ENCODE results near the gene ARID3B.

The ARID3B gene

DNA sequence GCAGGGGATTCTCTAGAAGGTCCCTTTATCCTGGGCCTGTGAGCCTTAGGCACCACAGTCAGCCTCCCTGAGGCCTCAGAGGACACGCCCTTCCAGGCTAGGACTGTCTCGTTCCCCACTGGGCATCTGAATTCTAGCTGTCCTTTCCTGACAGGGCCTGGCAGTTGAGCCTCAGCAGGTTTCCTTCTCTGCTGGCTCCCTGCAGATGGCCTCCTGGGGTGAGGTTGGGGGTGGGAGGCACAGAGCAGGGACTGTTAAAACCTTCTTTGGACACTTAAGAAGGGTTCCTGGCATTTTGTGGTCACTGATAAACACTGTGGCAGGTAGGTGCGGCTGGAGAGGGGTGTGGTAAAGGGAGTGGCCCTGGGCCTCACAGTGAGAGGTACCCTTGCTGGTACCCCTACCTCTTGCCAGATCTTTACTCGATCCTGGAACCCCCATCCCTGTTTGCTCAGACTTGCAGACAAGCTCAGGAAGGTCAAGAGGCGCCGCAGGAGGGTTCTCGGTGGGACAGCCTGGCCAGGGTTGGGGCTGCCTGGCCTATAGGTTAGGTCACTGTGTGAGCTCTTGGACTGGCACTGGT, 83.1 kb downstream of the ARID3B start:
- no CpG with 5 or more reads among the region's 7 CpGs for WGBS, 2 donors (ENCODE audit: extremely low coverage in 2 of 2, insufficient read length in 2 of 2, insufficient replicate concordance in 1 of 2)
- no peak overlapping the region for H3K4me3 ChIP-seq (ENCODE audit: low read length in 2 of 2)
- H3K18ac ChIP-seq (ENCODE audit: low read length) = no peak overlapping the region
- H3K27me3 ChIP-seq (ENCODE audit: control insufficient read depth in 3 of 3, insufficient read depth in 3 of 3, low read depth in 1 of 3, low read length in 3 of 3) = no peaks in the 10 kb centered on the region
- H2BK5ac ChIP-seq (ENCODE audit: low read length) = no peak overlapping the region
- no peak overlapping the region for H3K4me2 ChIP-seq (ENCODE audit: insufficient read depth, low read length, poor library complexity, severe bottlenecking)
- H3K36me3 ChIP-seq (replicated peaks in 1 of 2; ENCODE audit: control insufficient read depth in 2 of 2, insufficient read depth in 2 of 2, low read length in 2 of 2) = peaks cover 96 to 100% of the 10 kb centered on the region in 2 donors
- no peak overlapping the region for H3K9ac ChIP-seq (ENCODE audit: low read depth, low read length, poor library complexity)
- H3K4ac ChIP-seq (ENCODE audit: low read length) = no peak overlapping the region
- no peak overlapping the region for H2AFZ ChIP-seq (ENCODE audit: low read length)
- H3K79me1 ChIP-seq (ENCODE audit: low read depth, low read length) = peaks cover 23% of the 10 kb centered on the region
- H2BK12ac ChIP-seq (ENCODE audit: low read length) = no peak overlapping the region
- no peak overlapping the region for H3K27ac ChIP-seq (replicated peaks; ENCODE audit: low read length)
- H2BK15ac ChIP-seq (ENCODE audit: low read length) = no peak overlapping the region
- DNase-seq (ENCODE audit: low spot score) = no peak
- no peak overlapping the region for H4K91ac ChIP-seq (ENCODE audit: low read depth, low read length, poor library complexity)
- no peak overlapping the region for H2BK120ac ChIP-seq (ENCODE audit: low read depth, low read length)
- no peak overlapping the region for H2AK5ac ChIP-seq (ENCODE audit: low read depth, low read length)
- H3K23ac ChIP-seq (ENCODE audit: low read depth, low read length, poor library complexity) = no peak overlapping the region
- H4K8ac ChIP-seq (ENCODE audit: low read depth, low read length) = no peak overlapping the region
- H3K14ac ChIP-seq (ENCODE audit: low read length) = no peak overlapping the region
- H3K9me3 ChIP-seq (replicated peaks in 1 of 2; ENCODE audit: control insufficient read depth in 2 of 2, insufficient read depth in 1 of 2, low read depth in 1 of 2, low read length in 2 of 2) = no peaks in the 10 kb centered on the region
- H3K4me1 ChIP-seq (ENCODE audit: control insufficient read depth in 2 of 2, insufficient read depth in 1 of 2, low read depth in 1 of 2, low read length in 2 of 2) = no peaks in the 10 kb centered on the region

DNA sequence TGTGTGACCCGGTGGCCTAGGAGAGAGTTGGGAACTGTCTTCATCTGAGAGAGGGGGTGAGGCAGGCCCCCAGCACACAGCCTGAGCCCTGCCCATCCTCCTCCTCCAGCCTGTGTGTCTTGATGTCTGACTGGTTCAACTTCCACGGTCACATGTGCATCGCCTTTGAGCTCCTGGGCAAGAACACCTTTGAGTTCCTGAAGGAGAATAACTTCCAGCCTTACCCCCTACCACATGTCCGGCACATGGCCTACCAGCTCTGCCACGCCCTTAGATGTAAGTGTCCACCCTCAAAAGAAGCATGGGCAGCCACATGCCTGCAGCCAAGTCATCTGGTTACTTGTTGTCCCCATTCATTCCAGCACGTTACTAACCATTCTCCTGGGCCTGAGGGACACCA, 84.7 kb downstream of the ARID3B start:
- no peak overlapping the region for H3K4ac ChIP-seq (ENCODE audit: low read length)
- H2BK5ac ChIP-seq (ENCODE audit: low read length) = no peak overlapping the region
- no peaks in the 10 kb centered on the region for H3K4me1 ChIP-seq (ENCODE audit: control insufficient read depth in 2 of 2, insufficient read depth in 1 of 2, low read depth in 1 of 2, low read length in 2 of 2)
- no peak overlapping the region for H3K9ac ChIP-seq (ENCODE audit: low read depth, low read length, poor library complexity)
- H3K23ac ChIP-seq (ENCODE audit: low read depth, low read length, poor library complexity) = no peak overlapping the region
- no peak overlapping the region for H3K4me3 ChIP-seq (ENCODE audit: low read length in 2 of 2)
- no peak overlapping the region for H4K8ac ChIP-seq (ENCODE audit: low read depth, low read length)
- H2AK5ac ChIP-seq (ENCODE audit: low read depth, low read length) = no peak overlapping the region
- H3K79me1 ChIP-seq (ENCODE audit: low read depth, low read length) = peaks cover 15% of the 10 kb centered on the region
- H2BK12ac ChIP-seq (ENCODE audit: low read length) = no peak overlapping the region
- no peaks in the 10 kb centered on the region for H3K27me3 ChIP-seq (ENCODE audit: control insufficient read depth in 3 of 3, insufficient read depth in 3 of 3, low read depth in 1 of 3, low read length in 3 of 3)
- H3K14ac ChIP-seq (ENCODE audit: low read length) = no peak overlapping the region
- H3K9me3 ChIP-seq (replicated peaks in 1 of 2; ENCODE audit: control insufficient read depth in 2 of 2, insufficient read depth in 1 of 2, low read depth in 1 of 2, low read length in 2 of 2) = no peaks in the 10 kb centered on the region
- no peak overlapping the region for H4K91ac ChIP-seq (ENCODE audit: low read depth, low read length, poor library complexity)
- no peak overlapping the region for H2BK15ac ChIP-seq (ENCODE audit: low read length)
- peaks cover 89 to 100% of the 10 kb centered on the region in 2 donors for H3K36me3 ChIP-seq (replicated peaks in 1 of 2; ENCODE audit: control insufficient read depth in 2 of 2, insufficient read depth in 2 of 2, low read length in 2 of 2)
- H2BK120ac ChIP-seq (ENCODE audit: low read depth, low read length) = no peak overlapping the region
- no CpG with 5 or more reads among the region's 6 CpGs for whole genome bisulfite sequencing, 2 donors (ENCODE audit: extremely low coverage in 2 of 2, insufficient read length in 2 of 2, insufficient replicate concordance in 1 of 2)
- no peak for DNase-seq (ENCODE audit: low spot score)
- H2AFZ ChIP-seq (ENCODE audit: low read length) = no peak overlapping the region
- no peak overlapping the region for H3K4me2 ChIP-seq (ENCODE audit: insufficient read depth, low read length, poor library complexity, severe bottlenecking)
- H3K18ac ChIP-seq (ENCODE audit: low read length) = no peak overlapping the region
- no peak overlapping the region for H3K27ac ChIP-seq (replicated peaks; ENCODE audit: low read length)

DNA sequence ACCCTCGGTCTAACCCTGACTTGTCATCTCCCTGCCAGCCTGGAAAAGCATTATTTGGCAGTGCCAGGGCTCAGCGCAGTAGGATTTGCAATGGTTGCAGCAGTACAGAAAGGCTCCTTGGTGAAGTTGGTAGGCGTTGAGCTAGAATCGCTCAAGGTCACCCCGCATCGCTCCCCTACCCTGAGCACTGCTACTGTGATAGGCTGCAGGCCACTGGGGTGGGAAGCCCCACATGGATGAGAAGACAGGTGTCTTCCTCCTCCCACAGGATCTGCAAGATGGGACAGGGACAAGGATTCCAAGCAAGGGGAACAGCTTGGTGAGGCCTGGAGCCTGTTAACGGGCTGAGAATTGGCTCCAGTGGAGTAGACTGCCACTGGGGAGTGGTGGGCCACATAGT, 85.3 kb downstream of the ARID3B start:
- Histone ChIP-seq H3K4me1 (ENCODE audit: control insufficient read depth in 2 of 2, insufficient read depth in 1 of 2, low read depth in 1 of 2, low read length in 2 of 2) (no peaks in the 10 kb centered on the region), H4K8ac (ENCODE audit: low read depth, low read length) (no peak overlapping the region), H3K9ac (ENCODE audit: low read depth, low read length, poor library complexity) (no peak overlapping the region), H3K79me1 (ENCODE audit: low read depth, low read length) (peaks cover 10% of the 10 kb centered on the region), H3K27ac (replicated peaks; ENCODE audit: low read length) (no peak overlapping the region), H3K27me3 (ENCODE audit: control insufficient read depth in 3 of 3, insufficient read depth in 3 of 3, low read depth in 1 of 3, low read length in 3 of 3) (no peaks in the 10 kb centered on the region), H3K4ac (ENCODE audit: low read length) (no peak overlapping the region), H3K23ac (ENCODE audit: low read depth, low read length, poor library complexity) (no peak overlapping the region), H3K4me3 (ENCODE audit: low read length in 2 of 2) (no peak overlapping the region), H2BK15ac (ENCODE audit: low read length) (no peak overlapping the region), H2BK12ac (ENCODE audit: low read length) (no peak overlapping the region), H2BK120ac (ENCODE audit: low read depth, low read length) (no peak overlapping the region), H4K91ac (ENCODE audit: low read depth, low read length, poor library complexity) (no peak overlapping the region), H3K9me3 (replicated peaks in 1 of 2; ENCODE audit: control insufficient read depth in 2 of 2, insufficient read depth in 1 of 2, low read depth in 1 of 2, low read length in 2 of 2) (no peaks in the 10 kb centered on the region), H3K18ac (ENCODE audit: low read length) (no peak overlapping the region), H3K4me2 (ENCODE audit: insufficient read depth, low read length, poor library complexity, severe bottlenecking) (no peak overlapping the region), H2AFZ (ENCODE audit: low read length) (no peak overlapping the region), H2AK5ac (ENCODE audit: low read depth, low read length) (no peak overlapping the region), H3K14ac (ENCODE audit: low read length) (no peak overlapping the region), H2BK5ac (ENCODE audit: low read length) (no peak overlapping the region), H3K36me3 (replicated peaks in 1 of 2; ENCODE audit: control insufficient read depth in 2 of 2, insufficient read depth in 2 of 2, low read length in 2 of 2) (peaks cover 90 to 100% of the 10 kb centered on the region in 2 donors)
- no peak for DNase-seq (ENCODE audit: low spot score)
- WGBS, 2 donors (ENCODE audit: extremely low coverage in 2 of 2, insufficient read length in 2 of 2, insufficient replicate concordance in 1 of 2) = no CpG with 5 or more reads among the region's 7 CpGs

DNA sequence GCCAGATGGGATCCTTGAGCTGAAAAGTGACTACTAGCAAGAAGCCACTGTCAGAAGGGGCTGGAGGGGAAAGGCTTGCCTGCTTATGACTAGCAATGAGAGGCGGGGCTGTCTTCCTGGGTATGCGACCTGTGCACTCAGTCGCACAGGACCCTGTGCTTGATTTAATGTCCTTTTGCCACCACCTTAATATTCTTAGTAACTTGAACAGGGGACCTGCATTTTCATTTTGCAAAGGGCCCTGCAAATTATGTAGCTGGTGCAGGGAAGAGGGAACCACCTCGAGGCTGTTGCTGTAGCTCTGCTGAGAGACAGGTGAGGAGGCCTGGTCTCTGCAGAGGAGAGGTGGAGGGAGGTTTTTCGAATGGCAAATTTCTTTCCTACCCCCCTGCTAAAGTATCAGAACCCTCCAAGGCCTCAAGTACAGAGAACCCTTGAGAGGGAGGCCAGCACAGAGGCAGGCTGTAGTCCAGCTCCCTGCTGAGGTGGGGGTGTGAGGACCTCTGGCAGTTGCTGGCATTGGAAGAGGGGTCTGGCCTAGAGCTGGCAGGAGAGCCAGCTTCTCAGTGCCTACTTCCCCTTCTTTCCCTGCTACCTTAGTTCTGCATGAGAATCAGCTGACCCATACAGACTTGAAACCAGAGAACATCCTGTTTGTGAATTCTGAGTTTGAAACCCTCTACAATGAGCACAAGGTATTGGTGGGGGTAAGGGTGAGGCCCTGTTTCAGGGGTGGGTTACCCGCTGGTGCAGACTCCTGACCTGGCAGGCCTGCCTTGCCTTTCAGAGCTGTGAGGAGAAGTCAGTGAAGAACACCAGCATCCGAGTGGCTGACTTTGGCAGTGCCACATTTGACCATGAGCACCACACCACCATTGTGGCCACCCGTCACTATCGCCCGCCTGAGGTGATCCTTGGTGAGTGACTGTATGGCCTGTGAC, 86.0 kb downstream of the ARID3B start:
- Histone ChIP-seq H3K14ac (ENCODE audit: low read length) (no peak overlapping the region), H3K18ac (ENCODE audit: low read length) (no peak overlapping the region), H3K4me3 (ENCODE audit: low read length in 2 of 2) (no peak overlapping the region), H3K9me3 (replicated peaks in 1 of 2; ENCODE audit: control insufficient read depth in 2 of 2, insufficient read depth in 1 of 2, low read depth in 1 of 2, low read length in 2 of 2) (no peaks in the 10 kb centered on the region), H3K23ac (ENCODE audit: low read depth, low read length, poor library complexity) (peak overlapping the region; percentile 67), H4K8ac (ENCODE audit: low read depth, low read length) (no peak overlapping the region), H2BK5ac (ENCODE audit: low read length) (no peak overlapping the region), H3K36me3 (replicated peaks in 1 of 2; ENCODE audit: control insufficient read depth in 2 of 2, insufficient read depth in 2 of 2, low read length in 2 of 2) (peaks cover 85 to 100% of the 10 kb centered on the region in 2 donors), H2BK120ac (ENCODE audit: low read depth, low read length) (no peak overlapping the region), H3K9ac (ENCODE audit: low read depth, low read length, poor library complexity) (no peak overlapping the region), H3K27ac (replicated peaks; ENCODE audit: low read length) (no peak overlapping the region), H3K4ac (ENCODE audit: low read length) (no peak overlapping the region), H2AFZ (ENCODE audit: low read length) (no peak overlapping the region), H2BK15ac (ENCODE audit: low read length) (no peak overlapping the region), H3K27me3 (ENCODE audit: control insufficient read depth in 3 of 3, insufficient read depth in 3 of 3, low read depth in 1 of 3, low read length in 3 of 3) (no peaks in the 10 kb centered on the region), H4K91ac (ENCODE audit: low read depth, low read length, poor library complexity) (no peak overlapping the region), H2AK5ac (ENCODE audit: low read depth, low read length) (no peak overlapping the region), H3K4me1 (ENCODE audit: control insufficient read depth in 2 of 2, insufficient read depth in 1 of 2, low read depth in 1 of 2, low read length in 2 of 2) (no peaks in the 10 kb centered on the region), H3K79me1 (ENCODE audit: low read depth, low read length) (peaks cover 7% of the 10 kb centered on the region), H3K4me2 (ENCODE audit: insufficient read depth, low read length, poor library complexity, severe bottlenecking) (no peak overlapping the region), H2BK12ac (ENCODE audit: low read length) (no peak overlapping the region)
- WGBS, 2 donors (ENCODE audit: extremely low coverage in 2 of 2, insufficient read length in 2 of 2, insufficient replicate concordance in 1 of 2) = no CpG with 5 or more reads among the region's 10 CpGs
- no peak for DNase-seq (ENCODE audit: low spot score)

Data from neuronal stem cell (in vitro differentiated cells).